HG02885 (cell line): ENCODE data around the gene DYNLRB1.
A peak's percentile ranks its signal among the peaks of the same experiment; 100 is the strongest.

Source experiments
- ATAC-seq: cut with Tn5 transposase; IDR thresholded peaks from one replicate; pipeline ENCODE4 v1.9.1; 2021; ENCODE audit warnings: mild to moderate bottlenecking; ENCODE audit not compliant: unreplicated experiment, poor library complexity

Gene DYNLRB1

GRCh38 chr20:34574426-34574825, 58.2 kb downstream of the DYNLRB1 start:
- no peak for ATAC-seq

GRCh38 chr20:34574861-34575260, 58.6 kb downstream of the DYNLRB1 start:
- ATAC-seq: no peak

GRCh38 chr20:34575271-34575670, 59.0 kb downstream of the DYNLRB1 start:
- ATAC-seq: no peak

DNA sequence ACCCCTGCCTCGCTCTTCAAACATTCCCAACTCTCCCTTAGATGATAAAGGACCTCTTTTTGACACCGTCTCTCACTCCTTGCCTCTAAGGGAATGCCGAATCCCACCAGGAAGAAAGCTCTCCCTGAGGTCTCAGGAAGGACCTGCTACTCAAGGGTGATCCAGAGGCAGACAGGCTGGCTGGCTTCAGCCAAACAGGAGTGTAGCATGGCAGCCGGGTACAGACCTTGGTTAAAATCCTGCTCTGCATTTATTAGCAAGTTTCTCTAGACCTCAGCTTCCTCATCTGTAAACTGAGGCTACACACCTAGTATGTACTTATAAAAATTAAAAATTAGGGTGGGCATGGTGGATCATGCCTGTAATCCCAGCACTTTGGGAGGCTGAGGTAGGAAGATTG, 59.5 kb downstream of the DYNLRB1 start:
- ATAC-seq: no peak

- no peak for ATAC-seq
Measured at GRCh38 chr20:34577061-34577460, 60.8 kb downstream of the DYNLRB1 start.

DNA sequence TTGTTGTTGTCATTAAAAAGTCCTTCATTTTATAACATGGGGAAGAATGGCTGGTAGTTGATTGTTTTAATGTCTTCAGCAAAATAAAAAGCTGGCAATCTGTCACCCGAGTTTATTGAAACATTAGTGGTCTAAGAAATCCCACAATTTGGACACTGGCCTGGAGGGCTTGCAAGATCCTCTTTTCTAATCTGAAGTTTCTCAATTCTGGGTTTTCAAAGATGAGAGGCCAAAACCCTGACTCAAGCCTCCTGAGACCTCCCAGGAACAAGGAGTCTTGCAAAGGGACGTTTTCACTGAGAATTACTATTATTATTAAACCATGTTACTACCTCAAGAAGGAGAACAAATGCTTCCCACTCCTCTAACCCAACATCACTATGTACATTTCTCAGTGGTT, 61.8 kb downstream of the DYNLRB1 start:
- no peak for ATAC-seq

- ATAC-seq: no peak
Measured at GRCh38 chr20:34578521-34578920, 62.3 kb downstream of the DYNLRB1 start.

- no peak for ATAC-seq
Measured at GRCh38 chr20:34579191-34579978, 63.2 kb downstream of the DYNLRB1 start.

DNA sequence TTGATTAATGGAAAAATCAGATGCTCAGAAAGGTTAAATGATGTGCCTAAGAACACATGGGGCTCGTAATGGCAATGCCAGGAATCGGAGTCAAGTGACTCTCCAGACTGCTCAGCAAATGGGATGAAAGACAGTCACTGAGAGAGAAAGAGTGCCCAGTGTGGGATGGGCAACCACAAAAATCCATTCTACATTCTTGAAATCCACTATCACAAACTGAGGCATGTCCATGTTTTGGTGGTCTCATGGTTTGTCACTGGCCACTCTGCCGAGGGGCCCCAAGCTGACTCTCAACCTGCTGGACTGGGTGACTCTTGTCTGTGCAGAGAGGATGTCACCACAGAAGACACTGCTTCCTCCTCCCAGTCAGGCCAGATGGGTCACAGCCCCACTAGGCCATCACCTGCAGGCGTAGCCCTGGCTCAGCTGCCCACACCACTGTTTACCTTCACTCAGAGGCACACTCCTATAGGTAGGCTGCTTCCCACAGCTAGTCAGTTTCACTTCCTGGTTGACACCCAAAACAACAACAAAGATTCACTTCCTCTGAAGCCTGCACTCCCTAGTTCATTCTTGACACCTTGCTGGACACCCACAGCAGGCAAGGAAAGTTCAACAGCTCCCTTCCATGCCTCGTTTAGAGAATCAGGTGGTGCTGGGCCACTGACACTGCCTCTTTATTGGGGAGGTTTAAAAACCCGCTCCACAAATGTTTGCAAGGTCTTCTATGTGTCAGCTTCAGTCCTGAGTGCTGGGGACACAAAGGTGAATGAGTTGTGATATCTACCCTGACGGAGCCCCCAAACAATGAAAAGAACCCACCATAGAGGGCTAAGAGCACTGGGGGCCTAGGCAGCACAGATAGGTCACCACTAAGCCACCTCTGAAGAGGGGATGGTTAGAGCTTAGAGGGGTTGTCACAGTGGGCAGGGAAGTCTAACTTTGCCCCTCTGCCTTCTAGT, 64.0 kb downstream of the DYNLRB1 start:
- ATAC-seq: peak; percentile 62

DNA sequence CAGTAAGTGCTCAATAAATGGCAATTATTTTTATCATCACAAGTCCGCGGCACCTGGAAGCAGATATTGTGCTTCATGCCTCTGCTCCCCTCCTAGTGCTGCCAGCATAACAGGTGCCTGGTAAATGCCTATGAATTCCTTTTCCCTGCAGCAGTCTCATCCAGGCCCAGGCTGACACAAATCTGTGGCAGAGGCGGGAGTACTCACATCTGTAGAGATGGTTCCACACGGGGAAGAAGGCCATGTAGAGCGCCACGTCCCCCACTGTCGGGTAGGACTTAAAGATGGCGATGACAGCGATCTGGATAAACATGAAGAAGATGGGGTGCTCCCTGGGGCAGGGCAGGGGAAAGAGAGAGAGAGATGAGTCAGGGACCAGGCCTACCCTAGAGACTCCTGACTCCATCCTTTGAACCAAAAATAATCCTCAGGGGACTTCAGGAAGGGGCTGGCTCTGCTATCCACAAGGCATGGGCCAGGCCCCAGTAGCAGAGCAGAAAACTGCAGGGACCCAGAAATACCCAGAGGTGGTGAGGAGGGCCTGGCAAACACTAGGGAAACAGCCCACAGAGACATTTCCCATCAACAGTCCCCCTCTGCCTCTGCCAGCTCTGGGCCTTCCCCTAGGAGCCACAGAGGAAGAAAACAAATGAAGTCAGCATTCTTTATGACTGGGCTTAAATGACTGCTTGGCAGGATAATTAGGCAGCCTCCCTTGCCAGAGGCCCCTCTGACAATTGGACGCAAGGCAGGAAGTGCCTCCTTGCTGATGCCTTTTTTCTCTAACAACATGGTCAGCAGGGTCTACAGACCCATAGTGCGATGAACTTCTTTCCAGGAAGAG, 65.3 kb downstream of the DYNLRB1 start:
- ATAC-seq: no peak

GRCh38 chr20:34582221-34582620, 66.0 kb downstream of the DYNLRB1 start:
- no peak for ATAC-seq

GRCh38 chr20:34582911-34583310, 66.7 kb downstream of the DYNLRB1 start:
- no peak for ATAC-seq

- no peak for ATAC-seq
Measured at GRCh38 chr20:34583544-34583943, 67.3 kb downstream of the DYNLRB1 start.

DNA sequence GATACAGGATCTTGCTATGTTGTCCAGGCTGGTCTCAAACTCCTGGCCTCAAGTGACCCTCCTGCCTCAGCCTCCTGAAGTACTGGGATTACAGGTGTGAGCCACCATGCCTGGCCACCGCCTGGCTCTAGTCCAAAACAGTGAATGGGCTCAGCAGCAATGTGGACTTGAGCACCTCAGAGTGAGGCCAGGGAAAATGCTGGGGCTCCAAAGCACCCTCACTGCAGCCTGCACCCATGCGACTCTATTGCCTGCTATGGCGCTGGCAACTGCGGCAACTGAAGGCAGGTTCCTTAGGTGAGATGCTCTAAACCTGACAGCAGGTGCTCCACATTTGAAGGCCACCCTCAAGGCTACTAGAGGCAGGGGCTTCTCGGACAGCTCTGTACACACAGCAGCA, 68.8 kb downstream of the DYNLRB1 start:
- no peak for ATAC-seq

DNA sequence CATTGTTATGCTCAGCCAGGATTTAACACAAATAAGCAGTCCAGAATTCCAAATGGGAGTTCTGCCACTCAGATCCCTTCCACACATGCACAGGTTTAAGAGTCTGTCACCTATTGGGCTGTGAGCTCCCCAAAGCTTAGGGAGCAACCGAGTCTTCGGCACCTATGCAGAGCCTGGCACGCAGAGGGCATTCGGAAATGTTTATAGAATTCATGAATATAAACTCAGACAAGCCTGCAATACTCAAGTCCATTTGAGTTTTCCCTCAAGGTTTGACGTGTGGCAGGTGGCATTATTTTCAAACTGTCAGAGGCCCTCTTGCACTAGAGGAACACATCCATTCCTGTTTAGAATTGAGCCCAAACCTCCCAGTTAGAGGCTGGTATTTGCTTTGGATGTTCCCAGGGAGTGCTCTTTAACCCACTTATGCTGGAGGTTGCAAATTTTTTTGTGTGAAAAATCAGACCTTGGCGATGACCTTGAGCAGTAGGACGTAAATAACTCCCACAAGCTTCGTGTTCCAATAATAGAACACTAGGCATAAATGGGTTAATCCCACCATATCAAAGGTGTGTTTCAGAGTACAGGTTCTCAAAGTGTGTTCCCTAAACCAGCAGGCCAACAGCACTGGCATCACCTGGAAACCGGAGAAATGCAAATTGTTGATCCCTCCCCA, 70.4 kb downstream of the DYNLRB1 start:
- no peak for ATAC-seq
